NCI-H2196 treated with DMSO at 0.1 percent for 48 hours (cell line): ENCODE results near the gene RBM23.
A peak's percentile ranks its signal among the peaks of the same experiment; 100 is the strongest.
"Not testable (repeated sequence)": the region's sequence is repeated elsewhere in the genome, so short reads cannot be mapped to it uniquely, and the experiment has no call there.

Experiments used
- DNase-seq: peaks from one replicate; lab custom pipeline; 2025; ENCODE audit not compliant: unreplicated experiment; lab: John Stamatoyannopoulos, UW

RBM23 gene

GRCh38 chr14:22865424-22866405 is 53.2 kb downstream of the RBM23 start:
- DNase-seq: no peak

GRCh38 chr14:22864979-22865378 is 54.0 kb downstream of the RBM23 start:
- DNase-seq: no peak

- no peak for DNase-seq
Measured at GRCh38 chr14:22861651-22862050, 57.3 kb downstream of the RBM23 start.

- not testable (repeated sequence) for DNase-seq
Measured at GRCh38 chr14:22860377-22860776, 58.6 kb downstream of the RBM23 start.

- no peak for DNase-seq
Measured at GRCh38 chr14:22856428-22856827, 62.5 kb downstream of the RBM23 start.

GRCh38 chr14:22854963-22855724 is 63.8 kb downstream of the RBM23 start:
- no peak for DNase-seq

GRCh38 chr14:22854296-22854695 is 64.7 kb downstream of the RBM23 start:
- DNase-seq: not testable (repeated sequence)

- DNase-seq: peak; percentile 41
Measured at GRCh38 chr14:22852940-22853767, 65.8 kb downstream of the RBM23 start.

- no peak for DNase-seq
Measured at GRCh38 chr14:22852599-22852939, 66.4 kb downstream of the RBM23 start.

GRCh38 chr14:22852178-22852577 is 66.8 kb downstream of the RBM23 start:
- DNase-seq: not testable (repeated sequence)

- DNase-seq: no peak
Measured at GRCh38 chr14:22850944-22851764, 67.8 kb downstream of the RBM23 start.

- no peak for DNase-seq
Measured at GRCh38 chr14:22849212-22849819, 69.6 kb downstream of the RBM23 start.

- DNase-seq: no peak
Measured at GRCh38 chr14:22848351-22849164, 70.4 kb downstream of the RBM23 start.

GRCh38 chr14:22847661-22848341 is 71.1 kb downstream of the RBM23 start:
- no peak for DNase-seq

- no peak for DNase-seq
Measured at GRCh38 chr14:22846811-22847307, 72.1 kb downstream of the RBM23 start.

- no peak for DNase-seq
Measured at GRCh38 chr14:22845821-22846625, 72.9 kb downstream of the RBM23 start.

- DNase-seq: no peak
Measured at GRCh38 chr14:22845103-22845394, 73.9 kb downstream of the RBM23 start.
